K562 (cell line): ENCODE measurements around the gene SNX1. TPM values are rescaled to one million over a fixed set of nuclear protein-coding genes. Genes with fewer than 3 reads are reported as not detected.
A peak's percentile ranks its signal among the peaks of the same experiment; 100 is the strongest.

ENCODE experiments used
- CREM ChIP-seq: IDR thresholded peaks from 2 replicates; pipeline ENCODE4 v1.6.1; 2014; ENCODE audit warnings: antibody characterized with exemption, low read depth
- EP400 ChIP-seq: fragments of 450-650 bp; IDR thresholded peaks from 2 replicates; pipeline ENCODE4 v1.6.1; 2017; ENCODE audit warnings: antibody characterized with exemption, mild to moderate bottlenecking, moderate library complexity
- FOS ChIP-seq: IDR thresholded peaks from 3 replicates; pipeline ENCODE4 v1.6.1; 2011; ENCODE audit not compliant: insufficient read length; ENCODE audit errors: extremely low read depth
- FOXP1 ChIP-seq: sonication (generic); formaldehyde crosslinking; IDR thresholded peaks from 2 replicates; pipeline ENCODE4 v1.8.0; 2022; ENCODE audit warnings: mild to moderate bottlenecking, missing genetic modification reagents
- HCFC1 ChIP-seq: IDR thresholded peaks from 2 replicates; pipeline ENCODE4 v1.6.1; 2012; ENCODE audit warnings: low read depth, low read length, improper control_type of control experiment
- MEIS2 ChIP-seq: fragments of 450-650 bp; IDR thresholded peaks from 2 replicates; pipeline ENCODE4 v1.6.1; 2014; ENCODE audit warnings: mild to moderate bottlenecking; ENCODE audit not compliant: partially characterized antibody
- NCOA4 ChIP-seq: fragments of 450-650 bp; IDR thresholded peaks from 2 replicates; pipeline ENCODE4 v1.6.1; 2018; ENCODE audit warnings: mild to moderate bottlenecking; ENCODE audit not compliant: partially characterized antibody
- POLR2AphosphoS5 ChIP-seq: IDR thresholded peaks from 2 replicates; pipeline ENCODE4 v1.6.1; 2011; ENCODE audit warnings: mild to moderate bottlenecking, low read depth, low read length, moderate library complexity; ENCODE audit not compliant: control insufficient read depth, insufficient read depth
- TOE1 ChIP-seq, 2 experiments: fragments of 450-650 bp in 1 of 2; sonication (generic) in 1 of 2; formaldehyde crosslinking in 1 of 2; IDR thresholded peaks; 2 replicates each; pipeline versions ENCODE4 v1.7.1 to v1.8.0; 2016 to 2022; ENCODE audit warnings: borderline replicate concordance in 2 of 2, mild to moderate bottlenecking in 2 of 2, antibody characterized with exemption in 1 of 2, inconsistent platforms in 1 of 2, low read depth in 1 of 2, missing genetic modification reagents in 1 of 2, moderate library complexity in 1 of 2
- ZBTB12 ChIP-seq: fragments of 250-450 bp; sonication (Bioruptor Pico); IDR thresholded peaks from 2 replicates; pipeline ENCODE4 v1.4.0; 2020
- ZBTB7A ChIP-seq: IDR thresholded peaks from 2 replicates; pipeline ENCODE4 v1.6.1; 2011; ENCODE audit warnings: low read depth, mild to moderate bottlenecking, low read length, moderate library complexity, borderline replicate concordance; ENCODE audit not compliant: control insufficient read depth
- ZHX1 ChIP-seq: fragments of 150-350 bp; conservative IDR thresholded peaks from 2 replicates; pipeline ENCODE4 v1.6.1; 2014; ENCODE audit warnings: low read length
- ZNF165 ChIP-seq: fragments of 250-450 bp; sonication (Bioruptor Pico); IDR thresholded peaks from 2 replicates; pipeline ENCODE4 v1.4.0; 2020; ENCODE audit warnings: borderline replicate concordance
- ZNF217 ChIP-seq: sonication (generic); formaldehyde crosslinking; IDR thresholded peaks from 2 replicates; pipeline ENCODE4 v1.8.0; 2022; ENCODE audit warnings: mild to moderate bottlenecking, missing genetic modification reagents
- ZNF253 ChIP-seq: fragments of 250-450 bp; sonication (Bioruptor Pico); conservative IDR thresholded peaks from 2 replicates; pipeline ENCODE4 v1.6.1; 2021; ENCODE audit warnings: mild to moderate bottlenecking
- polyA plus RNA-seq, 8 experiments: library from polyadenylated mRNA; depleted of rRNA in 4 of 8; stranded (reverse) in 5 of 8; unstranded in 3 of 8; fragments of >200 nt; fragmentation: Nextera tagmentation in 2 of 8; fragmentation: Illumina TruSeq in 1 of 8; extraction: Ambion mirVana in 2 of 8; extraction: Trizol in 1 of 8; gene quantifications; 2 replicates each; pipeline versions ENCODE4 v1.2.1 to v1.2.3, GENCODE V29; 2011 to 2014; ENCODE audit warnings: inconsistent platforms in 1 of 8, missing spikeins in 1 of 8
- total RNA-seq, 7 experiments: library from RNA; depleted of rRNA in 6 of 7; stranded (reverse); fragments of >200 nt in 6 of 7; fragmentation: Illumina TruSeq in 2 of 7; extraction: Trizol in 2 of 7; gene quantifications; 2 replicates each; pipeline versions ENCODE4 v1.2.1 to v1.2.3, GENCODE V29; 2011 to 2021; ENCODE audit warnings: low replicate concordance in 1 of 7
- TF ChIP-seq, protein P1 (sequence below), 2 experiments: IDR thresholded peaks in 1 of 2; conservative IDR thresholded peaks in 1 of 2; 2 replicates each; pipeline ENCODE4 v1.6.1; 2016; ENCODE audit warnings: low read depth in 2 of 2, mild to moderate bottlenecking in 1 of 2, missing compliant biosample characterization in 1 of 2, missing genetic modification characterization in 1 of 2, moderate library complexity in 1 of 2

The SNX1 gene
- total and polyA plus RNA-seq, 9 of the 15 experiments (the other 6 are each of a cell fraction or from before 2014, with no cell fraction given): 11.0 to 105 (median 59.9) TPM

GRCh38 chr15:64162869-64163658, 67.3 kb downstream of the SNX1 start, which contains the start of gene PPIB (continued):
- TF ChIP-seq, protein P1, sequence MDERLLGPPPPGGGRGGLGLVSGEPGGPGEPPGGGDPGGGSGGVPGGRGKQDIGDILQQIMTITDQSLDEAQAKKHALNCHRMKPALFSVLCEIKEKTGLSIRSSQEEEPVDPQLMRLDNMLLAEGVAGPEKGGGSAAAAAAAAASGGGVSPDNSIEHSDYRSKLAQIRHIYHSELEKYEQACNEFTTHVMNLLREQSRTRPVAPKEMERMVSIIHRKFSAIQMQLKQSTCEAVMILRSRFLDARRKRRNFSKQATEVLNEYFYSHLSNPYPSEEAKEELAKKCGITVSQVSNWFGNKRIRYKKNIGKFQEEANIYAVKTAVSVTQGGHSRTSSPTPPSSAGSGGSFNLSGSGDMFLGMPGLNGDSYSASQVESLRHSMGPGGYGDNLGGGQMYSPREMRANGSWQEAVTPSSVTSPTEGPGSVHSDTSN (CRISPR knock-in tag; IDR thresholded peaks at IDR 0.05; ENCODE audit: low read depth): no peak
- TF ChIP-seq, protein P1 (tag; conservative IDR thresholded peaks at IDR 0.05; ENCODE audit: low read depth): peak; percentile 20; the same call in 1 of the 2 replicates
- peak; percentile 89; the same call in 1 of the 2 replicates for TF ChIP-seq TOE1 (IDR thresholded peaks at IDR 0.05; ENCODE audit: borderline replicate concordance)
- no peak for TF ChIP-seq TOE1 (CRISPR knock-in tag; IDR thresholded peaks at IDR 0.05; ENCODE audit: borderline replicate concordance, low read depth)
- TF ChIP-seq ZBTB12 (CRISPR knock-in tag): no peak
- TF ChIP-seq EP400: peak; percentile 97
- TF ChIP-seq ZBTB7A: 0 out of 2 replicates have a peak, but pooled peaks have one; percentile 16
- no peak for TF ChIP-seq NCOA4
- TF ChIP-seq POLR2AphosphoS5: peak; percentile 84
- no peak for TF ChIP-seq ZNF165
- no peak; the same call in 1 of the 2 replicates for TF ChIP-seq FOXP1 (CRISPR knock-in tag)
- peak; percentile 50; the same call in 1 of the 2 replicates for TF ChIP-seq ZHX1
- TF ChIP-seq HCFC1: peak; percentile 91
- TF ChIP-seq ZNF217: no peak
- TF ChIP-seq CREM: peak; percentile 82
- no peak for TF ChIP-seq ZNF253 (CRISPR knock-in tag)
- peak; percentile 56 for TF ChIP-seq FOS
- peak; percentile 20 for TF ChIP-seq MEIS2
